Effector memory CD4-positive, alpha-beta T cell (primary cell): ENCODE results near the gene ARID5B.
"Not testable (repeated sequence)": the region's sequence is repeated elsewhere in the genome, so short reads cannot be mapped to it uniquely, and the experiment has no call there.

Source experiments
- DNase-seq, 3 donors: peaks; one replicate each; pipeline ENCODE4 v3.0.0-alpha.2; 2020
- H3K27ac ChIP-seq: 2 replicates; pipeline ENCODE4 v1.7.0; 2013; ENCODE audit warnings: mild to moderate bottlenecking, low read length, moderate library complexity; ENCODE audit not compliant: insufficient read depth, poor library complexity, severe bottlenecking
- H3K27me3 ChIP-seq: replicated peaks from 2 replicates; pipeline ENCODE4 v1.7.0; 2013; ENCODE audit warnings: mild to moderate bottlenecking, low read length; ENCODE audit not compliant: insufficient read depth, control insufficient read depth, poor library complexity, severe bottlenecking
- H3K36me3 ChIP-seq: 2 replicates; pipeline ENCODE4 v1.7.0; 2013; ENCODE audit warnings: mild to moderate bottlenecking, low read length, moderate library complexity; ENCODE audit not compliant: control insufficient read depth, insufficient read depth
- H3K4me1 ChIP-seq: 2 replicates; pipeline ENCODE4 v1.7.0; 2013; ENCODE audit warnings: low read length, mild to moderate bottlenecking; ENCODE audit not compliant: control insufficient read depth, insufficient read depth, poor library complexity, severe bottlenecking
- H3K4me3 ChIP-seq: 2 replicates; pipeline ENCODE4 v1.7.0; 2013; ENCODE audit warnings: low read length, low read depth, mild to moderate bottlenecking; ENCODE audit not compliant: insufficient read depth, poor library complexity, severe bottlenecking
- H3K9me3 ChIP-seq: 2 replicates; pipeline ENCODE4 v1.7.0; 2013; ENCODE audit warnings: mild to moderate bottlenecking, low read length, moderate library complexity; ENCODE audit not compliant: control insufficient read depth

Gene ARID5B

DNA sequence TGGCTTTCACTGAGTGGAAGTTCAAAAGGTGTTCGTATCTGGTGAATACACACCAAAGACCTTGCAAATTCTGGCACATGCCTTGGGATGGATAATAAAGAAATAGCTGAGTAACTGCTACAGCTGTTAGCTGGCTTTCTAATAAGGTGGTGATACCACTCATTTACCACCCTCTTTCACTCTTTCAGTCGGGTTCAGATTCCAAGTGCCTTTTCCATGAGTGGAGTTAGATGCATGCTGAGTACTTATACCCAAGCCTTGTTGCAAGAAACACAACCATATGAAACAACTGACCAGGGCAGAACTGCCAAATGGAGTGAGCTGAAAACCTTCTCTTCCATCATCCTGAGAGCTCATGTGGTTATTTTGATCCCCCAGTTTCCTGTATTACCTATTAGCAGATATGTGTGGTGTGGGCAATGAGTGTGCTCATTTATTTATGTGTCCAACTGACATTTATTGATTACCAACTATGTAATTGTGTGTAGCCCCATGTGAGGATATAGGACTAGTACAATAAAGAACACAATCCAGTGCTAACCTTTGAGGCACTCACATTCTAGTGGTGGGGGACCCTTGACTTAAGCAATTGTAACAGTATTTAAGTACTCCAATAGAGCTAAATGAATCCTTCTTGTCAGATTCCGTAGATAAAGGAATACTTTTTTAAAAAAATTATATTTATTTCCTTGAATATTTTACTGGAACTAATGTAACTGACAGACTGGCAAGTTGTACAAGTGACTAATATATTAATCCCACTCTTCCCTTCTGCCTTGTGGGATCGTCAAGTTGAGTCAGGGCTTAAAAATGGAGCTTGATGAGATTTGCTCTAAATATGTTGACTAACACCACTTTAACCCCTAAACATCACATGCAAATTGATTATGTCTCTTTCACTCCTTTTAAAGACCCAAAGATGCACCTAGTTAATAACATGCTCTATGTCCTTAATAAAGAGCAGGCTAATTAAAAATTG, 124.7 kb downstream of the ARID5B start:
- H3K27me3 ChIP-seq: no peaks in the 10 kb centered on the region
- H3K4me1 ChIP-seq: no peaks in the 10 kb centered on the region
- no peaks in the 10 kb centered on the region for H3K9me3 ChIP-seq
- no peak overlapping the region for H3K4me3 ChIP-seq
- no peaks in the 10 kb centered on the region for H3K36me3 ChIP-seq
- no peak for DNase-seq
- H3K27ac ChIP-seq: no peak overlapping the region

- no peaks in the 10 kb centered on the region for H3K36me3 ChIP-seq
- H3K27me3 ChIP-seq: no peaks in the 10 kb centered on the region
- no peaks in the 10 kb centered on the region for H3K9me3 ChIP-seq
- no peak for DNase-seq
- peaks cover 6% of the 10 kb centered on the region for H3K4me1 ChIP-seq
- H3K4me3 ChIP-seq: no peak overlapping the region
- no peak overlapping the region for H3K27ac ChIP-seq
Measured at GRCh38 chr10:62027841-62028501, 126.5 kb downstream of the ARID5B start.

GRCh38 chr10:62028502-62028842, 127.0 kb downstream of the ARID5B start:
- H3K4me3 ChIP-seq, DNase-seq, H3K4me1 ChIP-seq, H3K9me3 ChIP-seq, H3K36me3 ChIP-seq, H3K27me3 ChIP-seq, H3K27ac ChIP-seq: not testable (repeated sequence)

- H3K4me1 ChIP-seq: peaks cover 6% of the 10 kb centered on the region
- no peak for DNase-seq
- H3K36me3 ChIP-seq: no peaks in the 10 kb centered on the region
- H3K9me3 ChIP-seq: no peaks in the 10 kb centered on the region
- H3K4me3 ChIP-seq: no peak overlapping the region
- H3K27me3 ChIP-seq: no peaks in the 10 kb centered on the region
- H3K27ac ChIP-seq: no peak overlapping the region
Measured at GRCh38 chr10:62029401-62029800, 127.9 kb downstream of the ARID5B start.

DNA sequence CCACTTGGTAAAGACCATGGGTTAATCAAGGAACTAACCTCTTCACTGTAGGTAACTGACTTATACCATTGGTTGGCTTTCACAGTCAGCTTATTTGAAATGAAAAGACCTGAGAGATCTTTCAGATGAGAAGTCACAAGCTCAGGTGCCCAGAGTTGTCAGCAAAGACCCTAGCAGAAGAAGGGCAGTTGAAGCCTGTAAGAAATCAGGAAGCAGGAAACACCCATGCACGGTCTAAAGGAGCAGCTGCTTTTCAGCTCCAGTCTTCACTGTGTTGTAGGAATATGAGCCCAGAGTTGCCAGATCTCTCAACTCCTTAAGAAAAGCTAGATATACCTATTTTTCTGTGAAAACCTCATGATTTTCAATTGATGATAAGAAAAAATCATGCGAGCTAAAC, 130.0 kb downstream of the ARID5B start:
- peaks cover 6% of the 10 kb centered on the region for H3K4me1 ChIP-seq
- no peak overlapping the region for H3K27ac ChIP-seq

DNA sequence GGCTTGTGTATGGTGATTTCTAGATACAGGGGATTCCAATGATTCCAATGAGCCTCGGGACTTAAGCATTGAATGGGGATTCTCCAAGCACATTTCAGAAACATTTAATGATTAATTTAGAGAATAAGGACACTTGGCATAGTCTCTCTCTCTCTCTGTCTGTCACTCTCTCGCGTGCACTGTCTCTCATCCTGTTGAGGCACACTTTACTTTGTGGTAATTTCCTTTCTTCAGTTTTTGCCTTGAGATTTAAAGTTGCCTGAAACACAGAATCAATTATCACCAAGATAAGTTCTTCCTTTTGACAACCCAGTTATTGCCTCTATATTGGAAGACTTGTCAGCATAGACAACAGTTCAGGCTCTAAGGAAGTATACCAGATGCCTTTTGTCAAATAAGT, 131.6 kb downstream of the ARID5B start:
- no peak for DNase-seq
- no peaks in the 10 kb centered on the region for H3K9me3 ChIP-seq
- no peak overlapping the region for H3K4me3 ChIP-seq
- peaks cover 6% of the 10 kb centered on the region for H3K4me1 ChIP-seq
- H3K27ac ChIP-seq: no peak overlapping the region
- no peaks in the 10 kb centered on the region for H3K36me3 ChIP-seq
- no peaks in the 10 kb centered on the region for H3K27me3 ChIP-seq

More for the DNA sequence above, 130.0 kb downstream of the ARID5B start:
- H3K9me3 ChIP-seq: no peaks in the 10 kb centered on the region
- no peaks in the 10 kb centered on the region for H3K27me3 ChIP-seq
- DNase-seq: no peak
- no peak overlapping the region for H3K4me3 ChIP-seq
- no peaks in the 10 kb centered on the region for H3K36me3 ChIP-seq

DNA sequence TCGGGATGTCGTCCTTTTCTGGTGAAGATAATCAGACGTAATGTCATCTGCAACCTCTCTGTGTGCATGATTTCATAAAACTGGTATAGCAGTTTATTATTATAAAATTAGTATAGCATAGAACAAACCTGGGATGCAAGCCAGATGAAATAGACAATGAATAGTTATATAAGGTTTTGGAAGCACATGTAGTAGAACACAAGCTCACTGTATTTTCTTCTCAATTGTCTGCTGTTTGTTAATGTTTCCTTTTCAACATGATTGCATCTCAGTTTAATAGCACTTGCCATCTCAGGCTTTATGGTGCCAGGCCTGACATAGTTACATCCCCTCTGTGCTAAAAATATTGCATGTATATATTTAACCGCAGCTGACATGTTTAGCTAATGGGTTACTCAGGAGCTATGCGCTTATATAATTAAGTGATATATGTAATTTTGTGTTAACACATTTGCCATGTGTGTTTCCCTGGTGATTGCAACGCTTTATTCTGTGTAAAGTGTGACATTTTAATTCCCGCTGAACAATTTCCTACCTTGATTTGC, 132.7 kb downstream of the ARID5B start:
- no peak overlapping the region for H3K27ac ChIP-seq

GRCh38 chr10:62036186-62037081, 134.9 kb downstream of the ARID5B start:
- Histone ChIP-seq H3K4me3 (no peak overlapping the region), H3K27me3 (no peaks in the 10 kb centered on the region), H3K9me3 (no peaks in the 10 kb centered on the region), H3K27ac (no peak overlapping the region), H3K4me1 (peaks cover 17% of the 10 kb centered on the region), H3K36me3 (no peaks in the 10 kb centered on the region)
- DNase-seq: no peak

More for the DNA sequence above, 132.7 kb downstream of the ARID5B start:
- no peaks in the 10 kb centered on the region for H3K9me3 ChIP-seq
- H3K4me1 ChIP-seq: peaks cover 15% of the 10 kb centered on the region
- H3K4me3 ChIP-seq: no peak overlapping the region
- DNase-seq: no peak
- no peaks in the 10 kb centered on the region for H3K36me3 ChIP-seq
- H3K27me3 ChIP-seq: no peaks in the 10 kb centered on the region

DNA sequence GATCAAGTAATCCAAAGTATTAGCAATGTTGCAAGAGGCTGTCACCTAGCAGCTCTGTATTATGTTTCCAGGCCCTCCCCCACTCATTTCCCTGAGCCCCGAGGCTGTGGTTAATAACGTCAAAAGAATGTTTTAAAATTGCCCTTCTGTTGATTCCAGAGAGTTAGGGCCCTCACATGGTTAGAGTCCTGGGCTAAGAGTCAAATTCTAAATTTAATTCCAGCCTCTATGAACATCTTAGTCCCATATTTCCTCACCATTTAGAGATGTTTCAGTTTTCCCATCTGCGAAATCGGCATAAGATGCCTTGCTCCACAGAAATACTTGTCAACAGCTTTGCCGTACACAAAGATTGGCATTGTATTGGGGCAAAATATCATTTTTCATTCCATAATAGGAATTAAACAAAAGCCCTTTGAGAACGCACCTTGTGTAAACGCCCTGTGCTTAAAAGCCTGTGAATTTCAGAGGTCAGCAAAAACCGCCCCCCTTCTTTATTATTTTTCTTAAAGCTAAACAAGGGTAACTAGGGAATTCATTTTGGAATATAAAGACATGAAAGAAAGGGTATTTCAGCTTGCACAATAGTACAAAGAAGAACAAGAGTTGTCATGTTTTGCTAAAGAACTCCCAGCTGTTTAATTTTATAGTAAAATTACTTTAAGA, 135.8 kb downstream of the ARID5B start:
- H3K4me3 ChIP-seq: no peak overlapping the region
- no peaks in the 10 kb centered on the region for H3K9me3 ChIP-seq
- no peak for DNase-seq
- H3K27ac ChIP-seq: no peak overlapping the region
- H3K36me3 ChIP-seq: no peaks in the 10 kb centered on the region
- H3K4me1 ChIP-seq: peaks cover 17% of the 10 kb centered on the region
- no peaks in the 10 kb centered on the region for H3K27me3 ChIP-seq
